ENCODE data around the gene PPIE.

The PPIE gene

DNA sequence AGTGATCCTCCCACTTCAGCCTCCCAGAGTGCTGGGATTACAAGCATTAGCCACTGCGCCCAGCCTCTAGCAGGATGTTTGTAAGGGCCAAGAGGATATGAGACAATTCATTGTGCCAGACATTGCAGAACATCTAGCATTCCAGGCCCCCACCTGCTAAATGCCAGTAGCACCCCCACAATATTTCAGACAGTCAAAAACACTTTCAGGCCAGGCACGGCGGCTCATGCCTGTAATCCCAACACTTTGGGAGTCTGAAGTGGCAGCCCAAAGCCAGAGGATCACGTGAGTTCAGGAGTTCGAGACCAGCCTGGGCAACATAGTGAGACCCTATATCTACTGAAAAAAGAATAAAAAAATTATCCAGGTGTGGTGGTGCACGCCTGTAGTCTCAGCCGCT lies 12.9 kb downstream of the PPIE start:
- H4K20me1 ChIP-seq (ENCODE audit: insufficient read depth, low read length): peaks cover 8% of the 10 kb centered on the region; the same call in 1 of the 2 replicates

DNA sequence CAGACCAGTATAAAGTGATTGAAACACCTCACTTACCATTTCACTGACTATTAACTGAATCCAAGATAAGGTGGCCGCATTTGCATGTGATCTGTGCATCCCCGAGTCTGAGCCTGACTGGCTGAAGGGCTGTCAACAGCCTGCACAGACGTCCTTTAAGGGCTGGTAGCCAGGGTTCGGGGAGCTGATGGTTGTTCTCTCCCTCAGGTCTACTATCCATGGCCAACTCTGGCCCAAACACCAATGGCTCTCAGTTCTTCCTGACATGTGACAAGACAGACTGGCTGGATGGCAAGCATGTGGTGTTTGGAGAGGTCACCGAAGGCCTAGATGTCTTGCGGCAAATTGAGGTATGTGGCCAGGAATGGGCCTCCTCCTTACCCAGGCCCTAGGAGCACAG lies 14.0 kb downstream of the PPIE start:
- no peak for TF ChIP-seq EZH2 (IDR thresholded peaks at IDR 0.05; ENCODE audit: borderline replicate concordance, low read depth, low read length, severe bottlenecking)
- TF ChIP-seq CTCF (IDR thresholded peaks at IDR 0.05; ENCODE audit: borderline replicate concordance, extremely low read depth, low read length, poor library complexity, severe bottlenecking): no peak
- Histone ChIP-seq H3K9me3 (ENCODE audit: insufficient read depth, low read length, severe bottlenecking) (no peaks in the 10 kb centered on the region), H3K4me1 (ENCODE audit: insufficient read depth, low read length) (no peaks in the 10 kb centered on the region), H4K20me1 (ENCODE audit: insufficient read depth, low read length) (peaks cover 8% of the 10 kb centered on the region; the same call in 1 of the 2 replicates), H3K4me3 (ENCODE audit: low read depth in 1 of 2, low read length in 2 of 2) (no peak overlapping the region), H3K79me2 (ENCODE audit: insufficient read depth, low read length) (no peaks in the 10 kb centered on the region), H3K9ac (ENCODE audit: low read depth, low read length) (no peak overlapping the region), H2AFZ (ENCODE audit: low read depth, low read length) (no peak overlapping the region), H3K36me3 (ENCODE audit: insufficient read depth, low read length) (peaks cover 51% of the 10 kb centered on the region), H3K27me3 (ENCODE audit: insufficient read depth, low read length, poor library complexity) (no peaks in the 10 kb centered on the region), H3K27ac (ENCODE audit: low read length) (no peak overlapping the region), H3K4me2 (ENCODE audit: insufficient read depth, low read length) (no peak overlapping the region)
- no peak for DNase-seq
- ATAC-seq (ENCODE audit: insufficient read depth, low read depth): no peak

More for the DNA sequence above, 12.9 kb downstream of the PPIE start:
- Histone ChIP-seq H3K9me3 (ENCODE audit: insufficient read depth, low read length, severe bottlenecking) (no peaks in the 10 kb centered on the region), H3K27ac (ENCODE audit: low read length) (no peak overlapping the region), H3K4me1 (ENCODE audit: insufficient read depth, low read length) (no peaks in the 10 kb centered on the region), H3K4me3 (ENCODE audit: low read depth in 1 of 2, low read length in 2 of 2) (no peak overlapping the region), H3K4me2 (ENCODE audit: insufficient read depth, low read length) (no peak overlapping the region), H3K36me3 (ENCODE audit: insufficient read depth, low read length) (peaks cover 44% of the 10 kb centered on the region), H3K79me2 (ENCODE audit: insufficient read depth, low read length) (no peaks in the 10 kb centered on the region), H2AFZ (ENCODE audit: low read depth, low read length) (no peak overlapping the region), H3K27me3 (ENCODE audit: insufficient read depth, low read length, poor library complexity) (no peaks in the 10 kb centered on the region), H3K9ac (ENCODE audit: low read depth, low read length) (no peak overlapping the region)
- ATAC-seq (ENCODE audit: insufficient read depth, low read depth) (no peak), DNase-seq (no peak)
- no peak for TF ChIP-seq CTCF (IDR thresholded peaks at IDR 0.05; ENCODE audit: borderline replicate concordance, extremely low read depth, low read length, poor library complexity, severe bottlenecking)
- no peak for TF ChIP-seq EZH2 (IDR thresholded peaks at IDR 0.05; ENCODE audit: borderline replicate concordance, low read depth, low read length, severe bottlenecking)

GRCh38 chr1:39753132-39754025 lies 14.7 kb downstream of the PPIE start:
- Histone ChIP-seq H3K4me1 (ENCODE audit: insufficient read depth, low read length) (no peaks in the 10 kb centered on the region), H3K9ac (ENCODE audit: low read depth, low read length) (no peak overlapping the region), H3K79me2 (ENCODE audit: insufficient read depth, low read length) (no peaks in the 10 kb centered on the region), H2AFZ (ENCODE audit: low read depth, low read length) (no peak overlapping the region), H4K20me1 (ENCODE audit: insufficient read depth, low read length) (peaks cover 8% of the 10 kb centered on the region; the same call in 1 of the 2 replicates), H3K4me2 (ENCODE audit: insufficient read depth, low read length) (no peak overlapping the region), H3K27me3 (ENCODE audit: insufficient read depth, low read length, poor library complexity) (no peaks in the 10 kb centered on the region), H3K36me3 (ENCODE audit: insufficient read depth, low read length) (peaks cover 51% of the 10 kb centered on the region), H3K9me3 (ENCODE audit: insufficient read depth, low read length, severe bottlenecking) (no peaks in the 10 kb centered on the region), H3K27ac (ENCODE audit: low read length) (no peak overlapping the region), H3K4me3 (ENCODE audit: low read depth in 1 of 2, low read length in 2 of 2) (no peak overlapping the region)
- DNase-seq (no peak), ATAC-seq (ENCODE audit: insufficient read depth, low read depth) (no peak)
- no peak for TF ChIP-seq CTCF (IDR thresholded peaks at IDR 0.05; ENCODE audit: borderline replicate concordance, extremely low read depth, low read length, poor library complexity, severe bottlenecking)
- TF ChIP-seq EZH2 (IDR thresholded peaks at IDR 0.05; ENCODE audit: borderline replicate concordance, low read depth, low read length, severe bottlenecking): no peak
